Measurements from ENCODE around the gene CMAS. TPM values are rescaled to one million over a fixed set of nuclear protein-coding genes. Genes with fewer than 3 reads are reported as not detected.

CMAS gene
- total and polyA plus RNA-seq, 12 donors: 18.1 to 41.2 (median 35.1) TPM

GRCh38 chr12:22054155-22054554 lies 8.1 kb downstream of the CMAS start:
- H3K36me3 ChIP-seq: peaks cover 0 to 52% (median 27%) of the 10 kb centered on the region in 9 donors
- no peaks in the 10 kb centered on the region for H3K9me3 ChIP-seq
- 94 to 98% methylated on average over 3 of the region's 3 CpGs for WGBS, 2 donors
- intact Hi-C loops (cut with DNase I): no loop called here
- H3K4me3 ChIP-seq: no peak overlapping the region
- H3K27ac ChIP-seq: no peak overlapping the region
- TF ChIP-seq CTCF (IDR thresholded peaks at IDR 0.05): no peak
- DNase-seq (no peak), ATAC-seq (no peak)
- peaks cover 0 to 4% (median 0%) of the 10 kb centered on the region in 9 donors for H3K4me1 ChIP-seq
- no peaks in the 10 kb centered on the region for H3K27me3 ChIP-seq

DNA sequence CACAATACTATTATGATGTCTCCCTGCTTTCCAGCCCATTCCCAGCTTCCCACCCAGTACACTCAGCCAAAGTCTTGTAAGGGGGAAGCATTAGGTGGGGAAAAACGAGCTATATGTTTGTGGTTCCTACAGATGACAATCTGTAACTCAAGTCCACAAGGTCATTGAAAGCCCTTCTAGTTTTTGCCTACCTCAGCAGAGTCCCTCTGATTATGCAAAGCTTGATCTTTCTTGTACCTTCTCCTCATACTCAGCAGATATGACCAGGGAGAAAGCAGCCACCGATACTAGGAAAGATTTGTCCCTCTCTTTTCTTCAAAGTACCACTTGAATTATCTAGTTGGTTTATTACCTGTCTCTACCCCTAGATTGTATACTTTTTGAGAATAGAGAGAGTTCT lies 10.6 kb downstream of the CMAS start:
- no peak for TF ChIP-seq CTCF (IDR thresholded peaks at IDR 0.05)
- DNase-seq (no peak), ATAC-seq (no peak)
- no peaks in the 10 kb centered on the region for H3K27me3 ChIP-seq
- 93 to 95% methylated on average over 2 of the region's 2 CpGs for WGBS, 2 donors
- H3K9me3 ChIP-seq: no peaks in the 10 kb centered on the region
- H3K4me1 ChIP-seq: peaks cover 0 to 3% (median 0%) of the 10 kb centered on the region in 9 donors
- no peak overlapping the region for H3K27ac ChIP-seq
- H3K4me3 ChIP-seq: no peak overlapping the region
- intact Hi-C loops (cut with DNase I): no loop called here
- H3K36me3 ChIP-seq: peaks cover 0 to 70% (median 29%) of the 10 kb centered on the region in 9 donors

DNA sequence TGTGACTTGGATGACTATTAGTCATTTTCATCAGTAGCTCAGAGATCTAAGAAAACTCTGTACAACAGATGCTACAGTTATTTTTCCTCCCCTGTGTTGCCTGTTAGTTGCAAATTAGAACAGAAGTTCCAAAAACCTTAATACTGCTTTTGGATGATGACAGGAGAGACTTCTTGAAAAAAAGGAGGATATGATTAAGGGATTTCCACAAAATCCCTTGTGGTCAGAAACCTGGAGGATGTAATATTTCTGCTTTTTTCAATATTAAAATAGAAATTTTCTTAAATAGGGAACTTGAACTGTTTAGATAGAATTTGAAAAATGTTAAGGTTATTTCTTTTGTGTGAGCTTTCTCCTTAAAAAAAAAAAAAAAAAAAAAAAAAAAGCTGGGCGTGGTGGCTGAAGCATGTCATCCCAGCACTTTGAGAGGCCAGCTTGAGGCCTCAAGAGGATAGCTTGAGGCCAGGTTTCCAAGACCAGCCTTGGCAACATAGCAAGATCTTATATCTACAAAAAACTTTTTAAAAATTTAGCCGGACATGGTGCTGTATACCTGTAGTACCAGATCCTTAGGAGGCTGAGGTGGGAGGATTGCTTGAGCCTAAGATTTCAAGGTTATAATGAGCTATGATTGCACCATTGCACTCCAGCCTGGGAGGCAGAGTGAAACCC lies 14.1 kb downstream of the CMAS start:
- TF ChIP-seq CTCF (IDR thresholded peaks at IDR 0.05): no peak
- ATAC-seq (no peak), DNase-seq (no peak)
- H3K9me3 ChIP-seq: no peaks in the 10 kb centered on the region
- H3K4me3 ChIP-seq: no peak overlapping the region
- intact Hi-C loops (cut with DNase I): no loop called here
- peaks cover 0 to 100% (median 41%) of the 10 kb centered on the region in 9 donors for H3K36me3 ChIP-seq
- WGBS, 2 donors: 87 to 100% methylated on average over 2 of the region's 2 CpGs
- peaks cover 0 to 3% (median 0%) of the 10 kb centered on the region in 9 donors for H3K4me1 ChIP-seq
- H3K27ac ChIP-seq: no peak overlapping the region
- H3K27me3 ChIP-seq: no peaks in the 10 kb centered on the region

GRCh38 chr12:22064968-22065367 lies 18.9 kb downstream of the CMAS start:
- no peak overlapping the region for H3K27ac ChIP-seq
- H3K4me3 ChIP-seq: no peak overlapping the region
- H3K9me3 ChIP-seq: no peaks in the 10 kb centered on the region
- 87 to 92% methylated on average over 4 of the region's 4 CpGs for WGBS, 2 donors
- no peak for ATAC-seq
- no peak for DNase-seq
- TF ChIP-seq CTCF (IDR thresholded peaks at IDR 0.05): no peak
- peaks cover 0 to 80% (median 24%) of the 10 kb centered on the region in 9 donors for H3K36me3 ChIP-seq
- no peaks in the 10 kb centered on the region for H3K27me3 ChIP-seq
- intact Hi-C loops (cut with DNase I): no loop called here
- peaks cover 0 to under 1% (median 0%) of the 10 kb centered on the region in 9 donors for H3K4me1 ChIP-seq

Measured in heart right ventricle (tissue), 16 donors.